PC-3 (cell line): Measurements from ENCODE around the gene SP140L. TPM values are rescaled to one million over a fixed set of nuclear protein-coding genes. Genes with fewer than 3 reads are reported as not detected.

Source experiments
- ATAC-seq: fragments of 200-7000 bp; cut with Tn5 transposase; 2 replicates; pipeline ENCODE4 v1.9.1; 2020; ENCODE audit warnings: mild to moderate bottlenecking, moderate library complexity
- BruUV-seq: library from RNA; stranded (reverse); fragments of 400-500 nt; replicated peaks from 2 replicates; lab custom pipeline; 2021; lab: Mats Ljungman, UMichigan
- CTCF ChIA-PET: fragments of 300-600 bp; sonication (Branson Sonifier 250); formaldehyde crosslinking; loops from one replicate; lab custom pipeline; 2022; ENCODE audit warnings: antibody characterized with exemption; lab: Charles Lee
- POLR2A ChIA-PET: fragments of 300-600 bp; sonication (Branson Sonifier 250); formaldehyde crosslinking; loops from one replicate; lab custom pipeline; 2022; ENCODE audit warnings: antibody characterized with exemption; ENCODE audit not compliant: unreplicated experiment; lab: Charles Lee
- DNase-seq: peaks from one replicate; pipeline ENCODE4 v3.0.0-alpha.2; 2015
- H2AFZ ChIP-seq: fragments of 300-600 bp; sonication (generic); 2 replicates; pipeline ENCODE4 v1.6.0; 2016; ENCODE audit warnings: antibody characterized with exemption, low read length
- H3F3A ChIP-seq: fragments of 300-600 bp; sonication (generic); one replicate; pipeline ENCODE4 v1.6.0; 2017; ENCODE audit warnings: antibody characterized with exemption, low read length, control low read depth, mild to moderate bottlenecking; ENCODE audit not compliant: unreplicated experiment
- H3K27ac ChIP-seq: fragments of 300-600 bp; sonication (generic); 2 replicates; pipeline ENCODE4 v1.5.1; 2016; ENCODE audit warnings: mild to moderate bottlenecking, low read length
- H3K27me3 ChIP-seq: fragments of 300-600 bp; sonication (generic); 2 replicates; pipeline ENCODE4 v1.6.1; 2016; ENCODE audit warnings: low read length, mixed read lengths
- H3K36me3 ChIP-seq: fragments of 300-600 bp; sonication (generic); 2 replicates; pipeline ENCODE4 v1.6.1; 2016; ENCODE audit warnings: low read depth, mixed run types, low read length, mixed read lengths
- H3K4me1 ChIP-seq: fragments of 300-600 bp; sonication (generic); 2 replicates; pipeline ENCODE4 v1.5.1; 2016; ENCODE audit warnings: low read length; ENCODE audit not compliant: insufficient read depth
- H3K4me2 ChIP-seq: fragments of 300-600 bp; sonication (generic); 2 replicates; pipeline ENCODE4 v1.6.0; 2016; ENCODE audit warnings: low read length
- H3K4me3 ChIP-seq: fragments of 300-600 bp; sonication (generic); 2 replicates; pipeline ENCODE4 v1.5.1; 2016; ENCODE audit warnings: mild to moderate bottlenecking, low read length, mixed read lengths
- H3K79me2 ChIP-seq: fragments of 300-600 bp; sonication (generic); 2 replicates; pipeline ENCODE4 v1.6.1; 2017; ENCODE audit warnings: low read length, mixed read lengths
- H3K9ac ChIP-seq: fragments of 300-600 bp; sonication (generic); 2 replicates; pipeline ENCODE4 v1.6.0; 2016; ENCODE audit warnings: mild to moderate bottlenecking, low read length
- H3K9me2 ChIP-seq: fragments of 300-600 bp; sonication (generic); replicated peaks from 2 replicates; pipeline ENCODE4 v1.6.1; 2016; ENCODE audit warnings: mixed run types, low read length, mixed read lengths
- H3K9me3 ChIP-seq: fragments of 300-600 bp; sonication (generic); 2 replicates; pipeline ENCODE4 v1.6.1; 2016; ENCODE audit warnings: low read length, mixed read lengths
- H4K20me1 ChIP-seq: fragments of 300-600 bp; sonication (generic); 2 replicates; pipeline ENCODE4 v1.6.1; 2016; ENCODE audit warnings: low read length, mixed read lengths
- CTCF ChIP-seq: fragments of 300-600 bp; sonication (generic); conservative IDR thresholded peaks from 2 replicates; pipeline ENCODE4 v1.5.1; 2017; ENCODE audit warnings: antibody characterized with exemption, low read depth, mild to moderate bottlenecking, low read length
- EZH2 ChIP-seq: fragments of 300-600 bp; sonication (generic); IDR thresholded peaks from one replicate; pipeline ENCODE4 v1.6.1; 2017; ENCODE audit warnings: antibody characterized with exemption, mild to moderate bottlenecking, low read length; ENCODE audit not compliant: unreplicated experiment
- EZH2phosphoT487 ChIP-seq: fragments of 300-600 bp; sonication (generic); IDR thresholded peaks from 2 replicates; pipeline ENCODE4 v1.6.1; 2018; ENCODE audit warnings: mild to moderate bottlenecking, antibody characterized with exemption, low read length, borderline replicate concordance
- intact Hi-C: fragments of 100-400 bp; cut with micrococcal nuclease; formaldehyde crosslinking; loops from 2 replicates; pipeline ENCODE4 v1.9.0; 2023
- total RNA-seq: library from RNA; depleted of rRNA; stranded (reverse); fragments of >200 nt; gene quantifications from 2 replicates; pipeline ENCODE4 v1.2.3, GENCODE V29; 2014

Gene SP140L
- total RNA-seq, 1 experiment from 2014 or later: 2.8 TPM

GRCh38 chr2:230422149-230422548, 95.2 kb downstream of the SP140L start:
- H3K36me3 ChIP-seq: no peaks in the 10 kb centered on the region; the same call in 1 of the 2 replicates
- no peaks in the 10 kb centered on the region for H3K9me3 ChIP-seq
- no peak overlapping the region for H2AFZ ChIP-seq
- ChIA-PET POLR2A (no interaction called here), CTCF (interaction anchor here (0.6 kb wide), 3 partner anchors 8 to 375 kb away, joined by 3 to 5 read pairs (median 4); no protein-coding TSS in a partner anchor)
- ATAC-seq (no peak), DNase-seq (no peak)
- peaks cover 16% of the 10 kb centered on the region for H3K4me1 ChIP-seq
- no TSS peak for BruUV-seq
- intact Hi-C loops: no loop called here
- H3K4me3 ChIP-seq: no peak overlapping the region
- peaks cover 74% of the 10 kb centered on the region for H3K79me2 ChIP-seq
- H3K27me3 ChIP-seq: no peaks in the 10 kb centered on the region
- 0 out of 2 replicates have a peak, but pooled peaks cover 4% of the 10 kb centered on the region for H4K20me1 ChIP-seq
- no peak overlapping the region for H3K4me2 ChIP-seq
- H3K9me2 ChIP-seq: no peaks in the 10 kb centered on the region
- H3K27ac ChIP-seq: no peak overlapping the region
- H3F3A ChIP-seq: no peaks in the 10 kb centered on the region
- TF ChIP-seq CTCF (peak; percentile 35; the same call in 1 of the 2 replicates), EZH2 (no peak), EZH2phosphoT487 (no peak)
- no peak overlapping the region for H3K9ac ChIP-seq

GRCh38 chr2:230423851-230424458, 97.0 kb downstream of the SP140L start:
- Histone ChIP-seq H3F3A (no peaks in the 10 kb centered on the region), H3K4me3 (no peak overlapping the region), H3K9ac (no peak overlapping the region), H3K36me3 (peaks cover 5% of the 10 kb centered on the region), H3K9me3 (no peaks in the 10 kb centered on the region), H3K79me2 (peaks cover 56% of the 10 kb centered on the region), H3K4me1 (no peaks in the 10 kb centered on the region), H2AFZ (no peak overlapping the region), H3K27me3 (no peaks in the 10 kb centered on the region), H3K4me2 (peak overlapping the region; percentile 5; the same call in 1 of the 2 replicates), H3K27ac (no peak overlapping the region), H3K9me2 (no peaks in the 10 kb centered on the region), H4K20me1 (0 out of 2 replicates have a peak, but pooled peaks cover 4% of the 10 kb centered on the region)
- peak; percentile 45 for ATAC-seq
- intact Hi-C loops: no loop called here
- ChIA-PET POLR2A (no interaction called here), CTCF (no interaction called here)
- no TSS peak for BruUV-seq
- DNase-seq: no peak
- TF ChIP-seq CTCF (no peak), EZH2phosphoT487 (no peak), EZH2 (no peak)

DNA sequence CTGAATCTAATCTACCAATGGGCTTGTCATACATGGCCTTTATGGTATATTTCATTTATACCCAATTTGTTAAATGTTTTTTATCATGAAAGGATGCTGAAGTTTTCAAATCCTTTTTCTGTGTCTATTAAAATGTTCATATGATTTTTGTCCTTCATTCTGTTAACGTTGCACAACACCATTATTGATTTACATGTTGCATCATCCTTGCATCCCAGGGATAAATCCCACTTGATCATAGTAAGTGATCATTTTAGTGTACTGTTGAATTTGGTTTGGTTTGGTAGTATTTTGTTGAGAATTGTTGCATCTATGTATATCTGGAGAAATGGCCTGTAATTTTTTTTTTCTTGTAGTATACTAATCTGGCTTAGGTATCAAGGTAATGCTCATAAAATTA, 98.4 kb downstream of the SP140L start:
- CTCF ChIA-PET: no interaction called here
- intact Hi-C loops: no loop called here
- H3K4me3 ChIP-seq: no peak overlapping the region
- no peaks in the 10 kb centered on the region for H3K9me2 ChIP-seq
- H3K9me3 ChIP-seq: 0 out of 2 replicates have a peak, but pooled peaks cover 2% of the 10 kb centered on the region
- no peak overlapping the region for H3K27ac ChIP-seq
- ATAC-seq (no peak), DNase-seq (no peak)
- TF ChIP-seq CTCF (no peak), EZH2phosphoT487 (no peak), EZH2 (no peak)
- H4K20me1 ChIP-seq: 0 out of 2 replicates have a peak, but pooled peaks cover 4% of the 10 kb centered on the region
- H3K36me3 ChIP-seq: peaks cover 15% of the 10 kb centered on the region
- H2AFZ ChIP-seq: no peak overlapping the region
- BruUV-seq: no TSS peak
- H3K4me1 ChIP-seq: no peaks in the 10 kb centered on the region
- no peak overlapping the region for H3K9ac ChIP-seq
- POLR2A ChIA-PET: no interaction called here
- no peaks in the 10 kb centered on the region for H3F3A ChIP-seq
- no peak overlapping the region for H3K4me2 ChIP-seq
- no peaks in the 10 kb centered on the region for H3K27me3 ChIP-seq
- peaks cover 44% of the 10 kb centered on the region for H3K79me2 ChIP-seq
